ENCODE measurements around the gene CENPP.

Gene CENPP

GRCh38 chr9:92530893-92531292 is 205.1 kb downstream of the CENPP start:
- TF ChIP-seq CTCF (IDR thresholded peaks at IDR 0.05; ENCODE audit: low read depth, low read length), result no peak
- no peak for TF ChIP-seq EZH2phosphoT487 (IDR thresholded peaks at IDR 0.05; ENCODE audit: low read depth)
- H3K4me2 ChIP-seq (ENCODE audit: low read length), result no peak overlapping the region
- H3K36me3 ChIP-seq (replicated peaks; ENCODE audit: low read depth, low read length), result peaks cover 10% of the 10 kb centered on the region
- H3K79me2 ChIP-seq (ENCODE audit: low read length), result 0 out of 2 replicates have a peak, but pooled peaks cover 2% of the 10 kb centered on the region
- peaks cover 25% of the 10 kb centered on the region for H3K4me1 ChIP-seq (ENCODE audit: low read length)
- no peak overlapping the region for H3K4me3 ChIP-seq (ENCODE audit: low read length)
- H4K20me1 ChIP-seq (ENCODE audit: insufficient read depth, low read length), result no peaks in the 10 kb centered on the region
- H2AFZ ChIP-seq (ENCODE audit: low read depth, low read length), result no peak overlapping the region
- H3K27me3 ChIP-seq (ENCODE audit: low read depth, low read length), result no peaks in the 10 kb centered on the region
- peaks cover 4% of the 10 kb centered on the region; the same call in 1 of the 2 replicates for H3K9me3 ChIP-seq (ENCODE audit: insufficient read depth, low read length)
- no peak overlapping the region for H3K9ac ChIP-seq (ENCODE audit: low read length)
- H3K27ac ChIP-seq (ENCODE audit: low read length), result no peak overlapping the region

- H2AFZ ChIP-seq (ENCODE audit: low read depth, low read length), result no peak overlapping the region
- peak overlapping the region; percentile 91 for H3K4me2 ChIP-seq (ENCODE audit: low read length)
- H3K9me3 ChIP-seq (ENCODE audit: insufficient read depth, low read length), result peaks cover 4% of the 10 kb centered on the region; the same call in 1 of the 2 replicates
- TF ChIP-seq CTCF (IDR thresholded peaks at IDR 0.05; ENCODE audit: low read depth, low read length), result no peak
- H3K36me3 ChIP-seq (replicated peaks; ENCODE audit: low read depth, low read length), result peaks cover 10% of the 10 kb centered on the region
- no peaks in the 10 kb centered on the region for H4K20me1 ChIP-seq (ENCODE audit: insufficient read depth, low read length)
- no peaks in the 10 kb centered on the region for H3K27me3 ChIP-seq (ENCODE audit: low read depth, low read length)
- H3K27ac ChIP-seq (ENCODE audit: low read length), result peak overlapping the region; percentile 97
- H3K79me2 ChIP-seq (ENCODE audit: low read length), result peaks cover 5% of the 10 kb centered on the region; the same call in 1 of the 2 replicates
- H3K9ac ChIP-seq (ENCODE audit: low read length), result peak overlapping the region; percentile 59
- H3K4me1 ChIP-seq (ENCODE audit: low read length), result peaks cover 43% of the 10 kb centered on the region
- H3K4me3 ChIP-seq (ENCODE audit: low read length), result peak overlapping the region; percentile 68
Observed at GRCh38 chr9:92534204-92534603, 208.5 kb downstream of the CENPP start.

- Histone ChIP-seq H4K20me1 (ENCODE audit: insufficient read depth, low read length) (no peaks in the 10 kb centered on the region), H3K4me2 (ENCODE audit: low read length) (peak overlapping the region; percentile 91), H3K36me3 (replicated peaks; ENCODE audit: low read depth, low read length) (peaks cover 10% of the 10 kb centered on the region), H3K27me3 (ENCODE audit: low read depth, low read length) (no peaks in the 10 kb centered on the region), H3K27ac (ENCODE audit: low read length) (peak overlapping the region; percentile 97), H3K4me3 (ENCODE audit: low read length) (peak overlapping the region; percentile 68), H3K79me2 (ENCODE audit: low read length) (peaks cover 5% of the 10 kb centered on the region; the same call in 1 of the 2 replicates), H3K9me3 (ENCODE audit: insufficient read depth, low read length) (peaks cover 4% of the 10 kb centered on the region; the same call in 1 of the 2 replicates), H3K4me1 (ENCODE audit: low read length) (peaks cover 43% of the 10 kb centered on the region), H2AFZ (ENCODE audit: low read depth, low read length) (no peak overlapping the region), H3K9ac (ENCODE audit: low read length) (peak overlapping the region; percentile 59)
- TF ChIP-seq CTCF (IDR thresholded peaks at IDR 0.05; ENCODE audit: low read depth, low read length) (no peak), EZH2phosphoT487 (IDR thresholded peaks at IDR 0.05; ENCODE audit: low read depth) (no peak)
Observed at GRCh38 chr9:92534674-92535073, 208.9 kb downstream of the CENPP start.

DNA sequence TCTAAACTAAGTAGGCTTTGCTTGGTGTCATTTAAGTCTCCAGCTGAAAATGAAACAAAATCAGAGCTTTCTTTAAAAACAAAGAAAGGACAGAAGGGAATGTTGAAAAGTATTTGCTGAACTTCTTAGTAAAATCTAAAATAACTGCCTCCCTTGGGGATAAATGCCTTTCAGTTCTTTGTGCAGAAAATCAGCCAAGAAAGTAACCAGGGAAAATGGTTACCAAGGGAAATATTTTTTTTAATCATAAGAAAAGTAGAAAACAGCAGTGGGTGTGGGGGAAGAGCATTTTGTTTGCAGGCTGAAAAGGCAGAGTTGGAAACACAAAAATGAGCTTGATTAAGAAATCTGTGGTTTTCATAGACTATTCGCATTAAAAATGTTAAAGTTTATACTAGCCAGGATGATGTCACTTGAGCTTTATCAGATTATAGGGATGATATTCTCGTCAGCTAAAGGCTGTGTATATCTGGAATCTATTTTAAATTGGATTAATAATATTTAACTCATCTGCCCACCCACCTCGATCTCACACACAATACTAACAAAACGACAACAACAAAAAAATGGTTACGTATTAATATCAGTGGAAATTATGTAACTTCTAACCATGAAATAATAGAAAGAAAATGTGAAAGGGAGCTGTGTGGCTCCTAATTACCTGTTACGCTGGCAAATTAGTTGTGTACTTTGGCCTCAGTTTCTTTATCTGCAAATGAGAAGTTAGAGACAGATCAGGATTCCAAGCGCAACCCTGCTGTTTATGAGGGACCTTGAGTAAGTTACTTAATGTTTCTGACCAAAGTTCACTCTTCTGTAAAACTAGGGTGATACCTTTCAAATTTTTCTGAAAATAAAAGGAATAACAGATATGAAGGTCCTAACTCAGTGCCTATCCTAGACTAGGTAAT is 210.4 kb downstream of the CENPP start, which contains the start of gene ECM2:
ECM2 (minus strand) TSS at position 51 of the 911 bp plus-strand sequence. CDS start 13,124 bp downstream, outside the sequence.
- peaks cover 5% of the 10 kb centered on the region; the same call in 1 of the 2 replicates for H3K79me2 ChIP-seq (ENCODE audit: low read length)
- H3K4me2 ChIP-seq (ENCODE audit: low read length), result peak within 1 kb of the TSS; percentile 91
- peak within 1 kb of the TSS; percentile 97 for H3K27ac ChIP-seq (ENCODE audit: low read length)
- TF ChIP-seq CTCF (IDR thresholded peaks at IDR 0.05; ENCODE audit: low read depth, low read length), result no peak
- TF ChIP-seq EZH2phosphoT487 (IDR thresholded peaks at IDR 0.05; ENCODE audit: low read depth), result no peak
- no peaks in the 10 kb centered on the region for H4K20me1 ChIP-seq (ENCODE audit: insufficient read depth, low read length)
- H3K27me3 ChIP-seq (ENCODE audit: low read depth, low read length), result no peaks in the 10 kb centered on the region
- H3K4me3 ChIP-seq (ENCODE audit: low read length), result peak within 1 kb of the TSS; percentile 68
- H3K36me3 ChIP-seq (replicated peaks; ENCODE audit: low read depth, low read length), result peaks cover 10% of the 10 kb centered on the region
- peaks cover 43% of the 10 kb centered on the region for H3K4me1 ChIP-seq (ENCODE audit: low read length)
- 0 out of 2 replicates have a peak within 1 kb of the TSS, but pooled peaks have one; percentile 16 for H2AFZ ChIP-seq (ENCODE audit: low read depth, low read length)
- H3K9me3 ChIP-seq (ENCODE audit: insufficient read depth, low read length), result peaks cover 4% of the 10 kb centered on the region; the same call in 1 of the 2 replicates
- peak within 1 kb of the TSS; percentile 53 for H3K9ac ChIP-seq (ENCODE audit: low read length)
